ENCODE measurements around the gene ABCB1. TPM values are rescaled to one million over a fixed set of nuclear protein-coding genes. Genes with fewer than 3 reads are reported as not detected.
A peak's percentile ranks its signal among the peaks of the same experiment; 100 is the strongest.
"Not testable (repeated sequence)": the region's sequence is repeated elsewhere in the genome, so short reads cannot be mapped to it uniquely, and the experiment has no call there.

ABCB1 gene
- total RNA-seq, 1 donor from 2014 or later: 4.1 TPM

DNA sequence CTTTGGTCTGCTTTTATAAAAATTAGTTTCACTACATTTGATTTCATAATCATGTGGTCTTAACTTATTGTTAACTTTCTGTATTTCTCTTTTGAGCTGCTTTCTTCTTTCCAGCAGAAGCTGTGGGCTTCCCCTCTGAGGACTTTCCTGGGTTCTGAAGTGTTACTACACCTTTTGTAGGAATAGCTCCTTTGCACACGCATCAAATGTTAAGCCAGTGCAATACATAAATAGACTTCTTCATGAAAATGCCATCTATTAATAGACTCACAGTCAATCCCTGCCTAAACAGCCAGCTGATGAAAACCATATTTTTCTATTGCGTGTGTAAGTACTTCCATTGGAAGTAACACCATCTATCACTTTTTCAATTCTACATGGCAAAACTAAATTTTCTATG lies 126.7 kb downstream of the ABCB1 start:
- ChIA-PET CTCF (interaction anchor here (0.7 to 1.0 kb wide), 2 partner anchors 33 to 127 kb away, joined by 3 read pairs; partner anchors contain the start of gene ABCB1), POLR2A (interaction anchor here (1.1 to 1.4 kb wide), 3 partner anchors 9 to 257 kb away, joined by 3 to 6 read pairs (median 3); partner anchors contain the start of gene TMEM243)
- ATAC-seq (ENCODE audit: low read depth): no peak
- TF ChIP-seq, protein P1, sequence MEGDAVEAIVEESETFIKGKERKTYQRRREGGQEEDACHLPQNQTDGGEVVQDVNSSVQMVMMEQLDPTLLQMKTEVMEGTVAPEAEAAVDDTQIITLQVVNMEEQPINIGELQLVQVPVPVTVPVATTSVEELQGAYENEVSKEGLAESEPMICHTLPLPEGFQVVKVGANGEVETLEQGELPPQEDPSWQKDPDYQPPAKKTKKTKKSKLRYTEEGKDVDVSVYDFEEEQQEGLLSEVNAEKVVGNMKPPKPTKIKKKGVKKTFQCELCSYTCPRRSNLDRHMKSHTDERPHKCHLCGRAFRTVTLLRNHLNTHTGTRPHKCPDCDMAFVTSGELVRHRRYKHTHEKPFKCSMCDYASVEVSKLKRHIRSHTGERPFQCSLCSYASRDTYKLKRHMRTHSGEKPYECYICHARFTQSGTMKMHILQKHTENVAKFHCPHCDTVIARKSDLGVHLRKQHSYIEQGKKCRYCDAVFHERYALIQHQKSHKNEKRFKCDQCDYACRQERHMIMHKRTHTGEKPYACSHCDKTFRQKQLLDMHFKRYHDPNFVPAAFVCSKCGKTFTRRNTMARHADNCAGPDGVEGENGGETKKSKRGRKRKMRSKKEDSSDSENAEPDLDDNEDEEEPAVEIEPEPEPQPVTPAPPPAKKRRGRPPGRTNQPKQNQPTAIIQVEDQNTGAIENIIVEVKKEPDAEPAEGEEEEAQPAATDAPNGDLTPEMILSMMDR (IDR thresholded peaks at IDR 0.05): no peak
- Mint-ChIP-seq H3K4me1 (peaks cover 51% of the 10 kb centered on the region), H3K27me3 (no peaks in the 10 kb centered on the region), H3K9me3 (no peaks in the 10 kb centered on the region), H3K36me3 (ENCODE audit: low read depth) (peaks cover 18% of the 10 kb centered on the region), H3K27ac (peak overlapping the region; percentile 96), H3K4me3 (peak overlapping the region; percentile 89)
- intact Hi-C loops (cut with micrococcal nuclease): loop anchor here (1.0 to 2.0 kb wide), 11 partner anchors 28 to 745 kb away; partner anchors contain the start of genes ABCB1, CROT, DBF4 and DMTF1
- no peak for DNase-seq

DNA sequence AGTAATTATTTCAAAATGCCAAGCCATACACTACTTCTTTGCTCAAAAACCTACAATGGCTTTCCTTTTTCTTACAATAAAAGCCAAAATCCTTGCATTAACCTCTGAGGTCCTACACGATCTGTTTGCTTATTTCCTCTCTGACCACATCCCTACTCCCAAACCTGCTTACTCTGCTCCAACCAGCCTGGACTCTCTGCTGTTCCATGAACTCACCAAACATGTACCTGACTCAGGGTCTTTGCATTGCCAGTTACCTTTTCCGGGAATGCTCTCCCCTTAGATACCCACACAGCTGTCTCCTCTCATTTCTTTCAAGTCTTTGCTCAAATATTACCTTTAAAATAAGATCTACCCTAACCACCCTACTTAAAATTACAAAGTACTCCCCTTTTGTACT lies 127.5 kb downstream of the ABCB1 start:
- H3K4me1 Mint-ChIP-seq: peaks cover 54% of the 10 kb centered on the region
- H3K27ac Mint-ChIP-seq: peak overlapping the region; percentile 38
- TF ChIP-seq, protein P1 (IDR thresholded peaks at IDR 0.05): no peak
- ATAC-seq (ENCODE audit: low read depth): no peak
- ChIA-PET CTCF (no interaction called here), POLR2A (interaction anchor here (1.4 kb wide), 1 partner anchor 253 kb away, joined by 6 read pairs; the partner anchor contains the start of gene TMEM243)
- no peak for DNase-seq
- H3K9me3 Mint-ChIP-seq: no peaks in the 10 kb centered on the region
- H3K4me3 Mint-ChIP-seq: no peak overlapping the region
- no peaks in the 10 kb centered on the region for H3K27me3 Mint-ChIP-seq
- intact Hi-C loops (cut with micrococcal nuclease): no loop called here
- peaks cover 19% of the 10 kb centered on the region for H3K36me3 Mint-ChIP-seq (ENCODE audit: low read depth)

GRCh38 chr7:87471473-87471872 lies 129.2 kb downstream of the ABCB1 start:
- TF ChIP-seq, protein P1 (IDR thresholded peaks at IDR 0.05): no peak
- H3K27ac Mint-ChIP-seq: no peak overlapping the region
- ChIA-PET POLR2A (no interaction called here), CTCF (no interaction called here)
- H3K27me3 Mint-ChIP-seq: no peaks in the 10 kb centered on the region
- peaks cover 63% of the 10 kb centered on the region for H3K4me1 Mint-ChIP-seq
- DNase-seq (no peak), ATAC-seq (ENCODE audit: low read depth) (no peak)
- H3K36me3 Mint-ChIP-seq (ENCODE audit: low read depth): peaks cover 34% of the 10 kb centered on the region
- intact Hi-C loops (cut with micrococcal nuclease): no loop called here
- H3K9me3 Mint-ChIP-seq: no peaks in the 10 kb centered on the region
- no peak overlapping the region for H3K4me3 Mint-ChIP-seq

DNA sequence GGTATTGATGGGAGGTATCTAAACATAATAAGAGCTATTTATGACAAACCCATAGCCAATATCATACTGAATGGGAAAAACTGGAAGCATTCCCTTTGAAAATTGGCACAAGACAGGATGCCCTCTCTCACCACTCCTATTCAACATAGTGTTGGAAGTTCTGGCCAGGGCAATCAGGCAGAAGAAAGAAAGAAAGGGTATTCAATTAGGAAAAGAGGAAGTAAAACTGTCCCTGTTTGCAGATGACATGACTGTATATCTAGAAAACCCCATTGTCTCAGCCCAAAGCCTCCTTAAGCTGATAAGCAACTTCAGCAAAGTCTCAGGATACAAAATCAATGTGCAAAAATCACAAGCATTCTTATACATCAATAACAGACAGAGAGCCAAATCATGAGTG lies 131.5 kb downstream of the ABCB1 start:
- DNase-seq; intact Hi-C loops (cut with micrococcal nuclease); POLR2A ChIA-PET; H3K27me3 Mint-ChIP-seq; H3K4me3 Mint-ChIP-seq; ATAC-seq (ENCODE audit: low read depth); CTCF ChIA-PET; H3K9me3 Mint-ChIP-seq: not testable (repeated sequence)
- Mint-ChIP-seq H3K4me1 (peaks cover 51% of the 10 kb centered on the region), H3K27ac (peak overlapping the region; percentile 30), H3K36me3 (ENCODE audit: low read depth) (peaks cover 43% of the 10 kb centered on the region)

GRCh38 chr7:87465534-87465880 lies 135.2 kb downstream of the ABCB1 start:
- intact Hi-C loops (cut with micrococcal nuclease); POLR2A ChIA-PET; ATAC-seq (ENCODE audit: low read depth); DNase-seq; H3K4me3 Mint-ChIP-seq; H3K9me3 Mint-ChIP-seq; H3K27me3 Mint-ChIP-seq; CTCF ChIA-PET; H3K27ac Mint-ChIP-seq: not testable (repeated sequence)
- peaks cover 56% of the 10 kb centered on the region for H3K36me3 Mint-ChIP-seq (ENCODE audit: low read depth)
- peaks cover 36% of the 10 kb centered on the region for H3K4me1 Mint-ChIP-seq

- H3K27ac Mint-ChIP-seq; H3K27me3 Mint-ChIP-seq; intact Hi-C loops (cut with micrococcal nuclease); DNase-seq; H3K9me3 Mint-ChIP-seq; CTCF ChIA-PET; POLR2A ChIA-PET; H3K4me3 Mint-ChIP-seq; ATAC-seq (ENCODE audit: low read depth): not testable (repeated sequence)
- Mint-ChIP-seq H3K4me1 (peaks cover 31% of the 10 kb centered on the region), H3K36me3 (ENCODE audit: low read depth) (peaks cover 58% of the 10 kb centered on the region)
Measured at GRCh38 chr7:87464830-87465533, 135.7 kb downstream of the ABCB1 start.
